CD14-positive monocyte (primary cell): ENCODE measurements around the gene CXCL11. TPM values are rescaled to one million over a fixed set of nuclear protein-coding genes. Genes with fewer than 3 reads are reported as not detected.

Experiments
- DNase-seq, 3 donors: peaks; one replicate each; pipeline ENCODE4 v3.0.0-alpha.2; 2011 to 2022
- H2AFZ ChIP-seq: 2 replicates; pipeline ENCODE4 v1.6.0; 2012; ENCODE audit warnings: mild to moderate bottlenecking, low read depth, low read length, inconsistent platforms; ENCODE audit not compliant: insufficient read depth, poor library complexity, severe bottlenecking
- H3K27ac ChIP-seq, 2 donors: 1 replicate in 1 of 2; 2 replicates in 1 of 2; pipeline ENCODE4 v1.5.1; 2012 to 2013; ENCODE audit warnings: low read length in 2 of 2, control low read depth in 1 of 2, inconsistent platforms in 1 of 2, low read depth in 1 of 2, mild to moderate bottlenecking in 1 of 2
- H3K27me3 ChIP-seq, 2 donors: one replicate each; pipeline versions ENCODE4 v1.6.0 to v1.6.1; 2011 to 2013; ENCODE audit warnings: low read length in 2 of 2; ENCODE audit not compliant: control insufficient read depth in 2 of 2, insufficient read depth in 2 of 2
- H3K36me3 ChIP-seq, 2 donors: replicated peaks in 1 of 2; 1 replicate in 1 of 2; 2 replicates in 1 of 2; pipeline versions ENCODE4 v1.5.1 to v1.6.1; 2012 to 2013; ENCODE audit warnings: low read length in 2 of 2, control low read depth in 1 of 2, inconsistent platforms in 1 of 2, mild to moderate bottlenecking in 1 of 2; ENCODE audit not compliant: insufficient read depth in 2 of 2, control insufficient read depth in 1 of 2
- H3K4me1 ChIP-seq, 2 donors: 1 replicate in 1 of 2; 2 replicates in 1 of 2; pipeline versions ENCODE4 v1.5.1 to v1.6.1; 2012 to 2013; ENCODE audit warnings: low read length in 2 of 2, control low read depth in 1 of 2, inconsistent platforms in 1 of 2, mild to moderate bottlenecking in 1 of 2, moderate library complexity in 1 of 2; ENCODE audit not compliant: insufficient read depth in 2 of 2, control insufficient read depth in 1 of 2
- H3K4me2 ChIP-seq: replicated peaks from 2 replicates; pipeline ENCODE3; 2012; ENCODE audit warnings: low read length, moderate library complexity, mild to moderate bottlenecking; ENCODE audit not compliant: poor library complexity, severe bottlenecking; ENCODE audit errors: extremely low read depth
- H3K4me3 ChIP-seq, 3 experiments: fragments of 200-600 bp in 1 of 3; sonication (generic) in 1 of 3; replicated peaks in 1 of 3; 1 replicate in 2 of 3; 2 replicates in 1 of 3; pipeline ENCODE4 v1.5.1; 2011 to 2013; ENCODE audit warnings: low read length in 3 of 3, mild to moderate bottlenecking in 3 of 3, control low read depth in 2 of 3, low read depth in 2 of 3, inconsistent platforms in 1 of 3, moderate library complexity in 1 of 3
- H3K79me2 ChIP-seq: 2 replicates; pipeline ENCODE4 v1.6.0; 2012; ENCODE audit warnings: mild to moderate bottlenecking, control low read depth, inconsistent platforms, low read length, moderate library complexity; ENCODE audit not compliant: insufficient read depth
- H3K9ac ChIP-seq: 2 replicates; pipeline ENCODE4 v1.6.0; 2017; ENCODE audit warnings: low read length, mild to moderate bottlenecking; ENCODE audit not compliant: insufficient read depth, poor library complexity, severe bottlenecking
- H3K9me3 ChIP-seq, 2 donors: replicated peaks in 1 of 2; 1 replicate in 1 of 2; 2 replicates in 1 of 2; pipeline versions ENCODE4 v1.5.1 to v1.6.1; 2012 to 2013; ENCODE audit warnings: low read length in 2 of 2, control low read depth in 1 of 2; ENCODE audit not compliant: control insufficient read depth in 1 of 2, insufficient read depth in 1 of 2
- H4K20me1 ChIP-seq: 2 replicates; pipeline ENCODE4 v1.6.0; 2012; ENCODE audit warnings: mild to moderate bottlenecking, low read length, control low read depth, moderate library complexity; ENCODE audit not compliant: insufficient read depth
- H3K27ac Mint-ChIP-seq, 7 donors: one replicate each; pipeline ENCODE4 v1.8.0; 2020; ENCODE audit warnings: mild to moderate bottlenecking in 7 of 7, mixed read lengths in 7 of 7, moderate library complexity in 6 of 7, inconsistent platforms in 2 of 7
- H3K27me3 Mint-ChIP-seq, 3 donors: one replicate each; pipeline ENCODE4 v1.8.0; 2021 to 2022; ENCODE audit warnings: low read depth in 3 of 3, mild to moderate bottlenecking in 3 of 3, mixed read lengths in 3 of 3, moderate library complexity in 3 of 3, inconsistent platforms in 1 of 3
- H3K36me3 Mint-ChIP-seq, 2 donors: one replicate each; pipeline ENCODE4 v1.8.0; 2020; ENCODE audit warnings: mixed read lengths in 2 of 2, inconsistent platforms in 1 of 2, mild to moderate bottlenecking in 1 of 2
- H3K4me1 Mint-ChIP-seq: one replicate; pipeline ENCODE4 v1.8.0; 2020; ENCODE audit warnings: mild to moderate bottlenecking, mixed read lengths
- H3K4me3 Mint-ChIP-seq, 2 donors: one replicate each; pipeline ENCODE4 v1.8.0; 2020; ENCODE audit warnings: mild to moderate bottlenecking in 2 of 2, mixed read lengths in 2 of 2, moderate library complexity in 1 of 2
- H3K9me3 Mint-ChIP-seq, 7 donors: one replicate each; pipeline ENCODE4 v1.8.0; 2020 to 2022; ENCODE audit warnings: mixed read lengths in 7 of 7, mild to moderate bottlenecking in 6 of 7, moderate library complexity in 6 of 7, inconsistent platforms in 2 of 7
- WGBS: methylation state at CpG from one replicate; pipeline ENCODE4 v1.1.5; 2013; ENCODE audit warnings: missing lambda C conversion rate; ENCODE audit not compliant: insufficient coverage; 5-methylcytosine and 5-hydroxymethylcytosine counted together
- intact Hi-C, 2 donors: fragments of 100-400 bp; cut with micrococcal nuclease; formaldehyde crosslinking; loops; one replicate each; pipeline versions ENCODE4 v1.15.0 to v1.15.1; 2023
- polyA plus RNA-seq, 3 donors: library from polyadenylated mRNA; depleted of rRNA in 1 of 3; unstranded in 2 of 3; stranded (reverse) in 1 of 3; fragments of 300-500 nt in 2 of 3; fragments of >200 nt in 1 of 3; fragmentation: Illumina TruSeq in 2 of 3; gene quantifications; 1 replicate in 2 of 3; 2 replicates in 1 of 3; pipeline ENCODE4 v1.2.3, GENCODE V29; 2012 to 2021
- TF ChIP-seq, protein P1 (sequence below): fragments of 200-600 bp; IDR thresholded peaks from one replicate; pipeline ENCODE4 v1.8.0; 2022; ENCODE audit warnings: antibody characterized with exemption, mild to moderate bottlenecking

CXCL11 gene
- polyA plus RNA-seq, 3 donors = 0.15 to 0.36 (median 0.25) TPM

DNA sequence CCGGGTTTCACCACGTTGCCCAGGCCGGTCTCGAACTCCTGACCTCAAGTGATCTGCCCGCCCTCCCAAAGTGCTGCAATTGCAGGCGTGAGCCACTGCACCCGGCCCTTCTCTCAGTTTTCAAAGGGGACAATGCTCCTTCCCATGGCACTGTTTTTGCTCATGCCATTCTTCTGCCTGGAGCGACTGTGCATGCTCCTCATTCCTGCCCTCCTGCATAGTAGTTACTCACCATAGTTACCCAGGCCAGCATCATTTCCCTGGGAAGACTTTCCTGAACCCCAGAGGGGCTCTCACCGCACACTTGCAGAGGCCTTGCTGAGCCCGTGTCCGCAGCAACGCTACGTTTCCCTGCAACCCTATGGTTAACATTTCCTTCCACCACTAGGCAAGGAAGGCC is 25.3 kb downstream of the CXCL11 start:
- WGBS = 96% methylated on average over 13 of the region's 13 CpGs
- Mint-ChIP-seq H3K27ac (no peak overlapping the region), H3K36me3 (no peaks in the 10 kb centered on the region), H3K4me3 (no peak overlapping the region), H3K9me3 (no peaks in the 10 kb centered on the region), H3K4me1 (peaks cover 29% of the 10 kb centered on the region), H3K27me3 (peaks cover 0 to 4% (median 0%) of the 10 kb centered on the region in 3 donors)
- peaks cover 14 to 18% of the 10 kb centered on the region in 2 donors for H3K4me1 ChIP-seq
- DNase-seq = no peak
- H3K27ac ChIP-seq = no peak overlapping the region
- TF ChIP-seq, protein P1, sequence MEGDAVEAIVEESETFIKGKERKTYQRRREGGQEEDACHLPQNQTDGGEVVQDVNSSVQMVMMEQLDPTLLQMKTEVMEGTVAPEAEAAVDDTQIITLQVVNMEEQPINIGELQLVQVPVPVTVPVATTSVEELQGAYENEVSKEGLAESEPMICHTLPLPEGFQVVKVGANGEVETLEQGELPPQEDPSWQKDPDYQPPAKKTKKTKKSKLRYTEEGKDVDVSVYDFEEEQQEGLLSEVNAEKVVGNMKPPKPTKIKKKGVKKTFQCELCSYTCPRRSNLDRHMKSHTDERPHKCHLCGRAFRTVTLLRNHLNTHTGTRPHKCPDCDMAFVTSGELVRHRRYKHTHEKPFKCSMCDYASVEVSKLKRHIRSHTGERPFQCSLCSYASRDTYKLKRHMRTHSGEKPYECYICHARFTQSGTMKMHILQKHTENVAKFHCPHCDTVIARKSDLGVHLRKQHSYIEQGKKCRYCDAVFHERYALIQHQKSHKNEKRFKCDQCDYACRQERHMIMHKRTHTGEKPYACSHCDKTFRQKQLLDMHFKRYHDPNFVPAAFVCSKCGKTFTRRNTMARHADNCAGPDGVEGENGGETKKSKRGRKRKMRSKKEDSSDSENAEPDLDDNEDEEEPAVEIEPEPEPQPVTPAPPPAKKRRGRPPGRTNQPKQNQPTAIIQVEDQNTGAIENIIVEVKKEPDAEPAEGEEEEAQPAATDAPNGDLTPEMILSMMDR = no peak
- no peak overlapping the region for H3K4me2 ChIP-seq
- no peaks in the 10 kb centered on the region for H4K20me1 ChIP-seq
- no peak overlapping the region for H2AFZ ChIP-seq
- no peaks in the 10 kb centered on the region for H3K27me3 ChIP-seq
- no peak overlapping the region for H3K9ac ChIP-seq
- no peak overlapping the region for H3K4me3 ChIP-seq
- intact Hi-C loops = no loop called here
- H3K9me3 ChIP-seq = no peaks in the 10 kb centered on the region
- no peaks in the 10 kb centered on the region for H3K79me2 ChIP-seq
- no peaks in the 10 kb centered on the region for H3K36me3 ChIP-seq

GRCh38 chr4:76009311-76009710 is 26.6 kb downstream of the CXCL11 start:
- H3K4me1 ChIP-seq = peaks cover 8 to 10% of the 10 kb centered on the region in 2 donors
- no CpG with 5 or more reads among the region's 5 CpGs for WGBS
- no peaks in the 10 kb centered on the region for H3K79me2 ChIP-seq
- H3K9ac ChIP-seq = no peak overlapping the region
- H3K36me3 Mint-ChIP-seq = no peaks in the 10 kb centered on the region
- no peaks in the 10 kb centered on the region for H3K36me3 ChIP-seq
- H3K4me3 Mint-ChIP-seq = no peak overlapping the region
- H3K4me1 Mint-ChIP-seq = peaks cover 19% of the 10 kb centered on the region
- H3K9me3 Mint-ChIP-seq = no peaks in the 10 kb centered on the region
- no peak overlapping the region for H3K27ac ChIP-seq
- H3K4me2 ChIP-seq = no peak overlapping the region
- no peak overlapping the region for H2AFZ ChIP-seq
- intact Hi-C loops = no loop called here
- TF ChIP-seq, protein P1 = no peak
- no peak overlapping the region for H3K4me3 ChIP-seq
- no peaks in the 10 kb centered on the region for H4K20me1 ChIP-seq
- no peak overlapping the region for H3K27ac Mint-ChIP-seq
- no peaks in the 10 kb centered on the region for H3K9me3 ChIP-seq
- H3K27me3 ChIP-seq = no peaks in the 10 kb centered on the region
- peaks cover 0 to 4% (median 0%) of the 10 kb centered on the region in 3 donors for H3K27me3 Mint-ChIP-seq
- no peak for DNase-seq
